EH (cell line): ENCODE data around the gene UGGT2.
"Not testable (repeated sequence)": the region's sequence is repeated elsewhere in the genome, so short reads cannot be mapped to it uniquely, and the experiment has no call there.

ENCODE experiments used
- DNase-seq: peaks from one replicate; pipeline ENCODE4 v3.0.0-alpha.2; 2015; ENCODE audit warnings: low read depth

UGGT2 gene

GRCh38 chr13:95793018-95793555 is 260.1 kb downstream of the UGGT2 start:
- DNase-seq = no peak

- DNase-seq = no peak
Observed at GRCh38 chr13:95791084-95791722, 262.0 kb downstream of the UGGT2 start.

- DNase-seq = not testable (repeated sequence)
Observed at GRCh38 chr13:95789315-95789714, 263.9 kb downstream of the UGGT2 start.

- no peak for DNase-seq
Observed at GRCh38 chr13:95788100-95788463, 265.1 kb downstream of the UGGT2 start.

- DNase-seq = no peak
Observed at GRCh38 chr13:95787356-95788099, 265.7 kb downstream of the UGGT2 start.

- peak; percentile 53 for DNase-seq
Observed at GRCh38 chr13:95784900-95785290, 268.3 kb downstream of the UGGT2 start.

GRCh38 chr13:95784161-95784899 is 268.9 kb downstream of the UGGT2 start:
- DNase-seq = peak; percentile 87

- DNase-seq = no peak
Observed at GRCh38 chr13:95783747-95784146, 269.5 kb downstream of the UGGT2 start.

- DNase-seq = not testable (repeated sequence)
Observed at GRCh38 chr13:95781940-95782339, 271.3 kb downstream of the UGGT2 start.

GRCh38 chr13:95781016-95781415 is 272.2 kb downstream of the UGGT2 start:
- no peak for DNase-seq

- no peak for DNase-seq
Observed at GRCh38 chr13:95779522-95779921, 273.7 kb downstream of the UGGT2 start.

GRCh38 chr13:95771905-95772304 is 281.3 kb downstream of the UGGT2 start:
- no peak for DNase-seq

GRCh38 chr13:95763601-95764000 is 289.6 kb downstream of the UGGT2 start:
- no peak for DNase-seq

- DNase-seq = not testable (repeated sequence)
Observed at GRCh38 chr13:95762626-95763025, 290.6 kb downstream of the UGGT2 start.

- DNase-seq = peak; percentile 7
Observed at GRCh38 chr13:95756072-95756471, 297.1 kb downstream of the UGGT2 start.

GRCh38 chr13:95754069-95754468 is 299.1 kb downstream of the UGGT2 start:
- DNase-seq = no peak

- no peak for DNase-seq
Observed at GRCh38 chr13:95752677-95753076, 300.5 kb downstream of the UGGT2 start.
